T-helper 1 cell treated with Interleukin-12 subunit alpha and Interleukin-12 subunit beta and Interleukin-4 antibody, amounts not matched to agents 30 μg/mL and 1 μg/mL, for 36 hours (primary cell): ENCODE measurements around the gene PHLDA3.

Experiments
- H3K27ac Mint-ChIP-seq: one replicate; pipeline ENCODE4 v1.8.0; 2021; ENCODE audit warnings: mild to moderate bottlenecking, mixed read lengths
- H3K27me3 Mint-ChIP-seq: one replicate; pipeline ENCODE4 v1.8.0; 2021; ENCODE audit warnings: low read depth, mixed read lengths
- H3K36me3 Mint-ChIP-seq: one replicate; pipeline ENCODE4 v1.8.0; 2021; ENCODE audit warnings: low read depth, mixed read lengths
- H3K4me1 Mint-ChIP-seq: one replicate; pipeline ENCODE4 v1.8.0; 2021; ENCODE audit warnings: low read depth, mixed read lengths
- H3K4me3 Mint-ChIP-seq: one replicate; pipeline ENCODE4 v1.8.0; 2021; ENCODE audit warnings: mild to moderate bottlenecking, moderate library complexity, mixed read lengths
- H3K9me3 Mint-ChIP-seq: one replicate; pipeline ENCODE4 v1.8.0; 2021; ENCODE audit warnings: mixed read lengths

Gene PHLDA3

DNA sequence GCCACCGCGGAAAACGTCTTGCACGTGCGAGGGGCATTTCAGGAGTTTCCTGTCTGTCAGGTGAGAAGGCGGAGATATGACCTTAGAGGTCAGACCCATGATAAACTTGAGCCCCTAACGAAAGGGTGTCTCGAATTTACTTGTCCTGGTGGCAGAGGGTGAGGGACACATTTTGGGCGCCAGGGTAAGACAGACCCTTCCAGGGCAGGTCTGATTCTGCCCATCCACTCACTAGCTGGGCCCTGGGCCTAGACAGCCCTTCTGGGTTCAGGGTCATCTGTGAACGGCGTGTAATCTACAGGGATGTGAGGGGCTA is 38.3 kb upstream of the PHLDA3 start:
- Mint-ChIP-seq H3K4me3 (peak overlapping the region; percentile 78), H3K27me3 (no peaks in the 10 kb centered on the region), H3K36me3 (no peaks in the 10 kb centered on the region), H3K27ac (peak overlapping the region; percentile 87), H3K9me3 (no peaks in the 10 kb centered on the region), H3K4me1 (peaks cover 49% of the 10 kb centered on the region)

GRCh38 chr1:201506557-201507359 is 37.8 kb upstream of the PHLDA3 start, which contains the start of gene CSRP1:
CSRP1 (minus strand) TSS chr1:201507123; CDS start chr1:201496303, 10,820 bp downstream.
- Mint-ChIP-seq H3K4me1 (peaks cover 48% of the 10 kb centered on the region), H3K4me3 (peak within 1 kb of the TSS; percentile 90), H3K27me3 (no peaks in the 10 kb centered on the region), H3K36me3 (no peaks in the 10 kb centered on the region), H3K27ac (peak within 1 kb of the TSS; percentile 91), H3K9me3 (no peaks in the 10 kb centered on the region)

GRCh38 chr1:201506092-201506491 is 37.1 kb upstream of the PHLDA3 start:
- H3K4me1 Mint-ChIP-seq, result peaks cover 46% of the 10 kb centered on the region
- no peaks in the 10 kb centered on the region for H3K9me3 Mint-ChIP-seq
- H3K36me3 Mint-ChIP-seq, result no peaks in the 10 kb centered on the region
- H3K4me3 Mint-ChIP-seq, result peak overlapping the region; percentile 90
- no peaks in the 10 kb centered on the region for H3K27me3 Mint-ChIP-seq
- H3K27ac Mint-ChIP-seq, result peak overlapping the region; percentile 91

DNA sequence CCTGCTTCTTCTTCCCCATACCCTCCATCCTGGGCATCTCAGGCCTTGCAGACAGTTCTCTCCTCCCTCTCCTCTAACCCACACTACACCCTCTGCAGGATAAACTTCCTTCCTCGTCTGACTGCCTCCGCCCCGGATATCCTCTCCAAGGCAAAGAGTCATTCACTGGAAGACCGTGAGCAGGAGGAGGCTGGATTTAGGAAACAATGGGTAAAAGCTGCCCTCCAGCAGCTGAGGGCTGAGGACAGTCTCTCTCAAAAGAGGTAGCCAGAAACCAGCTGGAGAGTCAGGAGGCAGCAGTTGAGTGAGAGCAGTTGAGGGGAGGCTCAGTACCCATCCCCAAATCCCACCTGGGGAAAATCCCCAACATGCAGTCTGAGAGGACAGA is 36.5 kb upstream of the PHLDA3 start:
- Mint-ChIP-seq H3K27ac (peak overlapping the region; percentile 91), H3K36me3 (no peaks in the 10 kb centered on the region), H3K9me3 (no peaks in the 10 kb centered on the region), H3K4me1 (peaks cover 46% of the 10 kb centered on the region), H3K27me3 (no peaks in the 10 kb centered on the region), H3K4me3 (peak overlapping the region; percentile 90)

DNA sequence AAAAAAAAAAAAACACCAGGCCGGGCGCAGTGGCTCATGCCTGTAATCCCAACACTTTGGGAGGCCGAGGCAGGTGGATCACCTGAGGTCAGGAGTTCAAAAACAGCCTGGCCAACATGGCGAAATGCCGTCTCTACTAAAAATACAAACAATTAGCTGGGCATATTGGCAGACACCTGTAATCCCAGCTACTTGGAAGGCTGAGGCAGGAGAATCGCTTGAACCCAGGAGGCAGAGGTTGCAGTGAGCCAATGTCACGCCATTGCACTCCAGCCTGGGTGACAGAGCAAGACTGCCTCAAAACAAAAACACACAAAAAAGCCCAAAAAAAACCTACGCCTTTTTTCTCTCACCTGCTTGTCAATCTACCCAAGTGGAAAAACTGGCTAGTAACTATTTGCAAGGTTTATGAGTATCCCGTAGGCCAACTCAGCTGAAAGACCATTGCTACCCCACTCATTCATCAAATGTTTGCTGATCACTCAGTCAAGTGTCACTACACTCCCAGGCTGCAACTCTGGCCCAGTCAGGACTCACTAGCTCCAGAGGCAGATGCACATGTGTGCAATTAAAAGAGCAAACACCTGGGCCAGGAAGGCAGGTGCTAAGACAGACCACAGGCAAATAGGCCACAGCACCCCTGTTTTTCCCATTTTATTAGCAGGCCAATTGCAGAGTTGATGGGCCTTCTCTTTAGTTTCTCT is 36.0 kb upstream of the PHLDA3 start:
- peak overlapping the region; percentile 23 for H3K27ac Mint-ChIP-seq
- H3K9me3 Mint-ChIP-seq, result no peaks in the 10 kb centered on the region
- no peaks in the 10 kb centered on the region for H3K27me3 Mint-ChIP-seq
- peak overlapping the region; percentile 90 for H3K4me3 Mint-ChIP-seq
- H3K36me3 Mint-ChIP-seq, result no peaks in the 10 kb centered on the region
- H3K4me1 Mint-ChIP-seq, result peaks cover 44% of the 10 kb centered on the region

DNA sequence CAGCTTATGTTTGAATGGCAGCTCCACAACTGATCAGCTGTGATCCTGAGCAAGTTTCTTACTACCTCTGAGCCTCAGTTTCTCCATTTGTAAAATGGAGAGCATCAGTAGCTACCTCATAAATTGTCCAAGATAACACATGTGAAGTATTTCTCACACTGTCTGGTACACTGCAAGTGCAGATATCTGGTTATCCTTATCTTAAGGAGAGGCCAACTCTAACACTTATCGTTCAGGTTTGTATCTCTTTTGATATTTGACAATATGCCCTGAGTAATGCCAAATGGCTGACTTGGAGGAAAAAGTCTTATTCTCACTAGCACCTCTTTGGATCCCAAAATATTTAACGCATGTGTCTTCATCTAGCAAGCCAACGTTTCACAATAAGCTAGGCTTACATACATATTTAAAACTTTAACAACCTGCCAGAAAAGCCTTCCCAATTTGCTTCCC is 35.2 kb upstream of the PHLDA3 start:
- Mint-ChIP-seq H3K9me3 (no peaks in the 10 kb centered on the region), H3K27ac (no peak overlapping the region), H3K4me3 (no peak overlapping the region), H3K27me3 (no peaks in the 10 kb centered on the region), H3K4me1 (peaks cover 38% of the 10 kb centered on the region), H3K36me3 (no peaks in the 10 kb centered on the region)

GRCh38 chr1:201503397-201504176 is 34.6 kb upstream of the PHLDA3 start:
- no peaks in the 10 kb centered on the region for H3K36me3 Mint-ChIP-seq
- no peaks in the 10 kb centered on the region for H3K27me3 Mint-ChIP-seq
- no peak overlapping the region for H3K4me3 Mint-ChIP-seq
- H3K9me3 Mint-ChIP-seq, result no peaks in the 10 kb centered on the region
- H3K4me1 Mint-ChIP-seq, result peaks cover 36% of the 10 kb centered on the region
- H3K27ac Mint-ChIP-seq, result no peak overlapping the region

DNA sequence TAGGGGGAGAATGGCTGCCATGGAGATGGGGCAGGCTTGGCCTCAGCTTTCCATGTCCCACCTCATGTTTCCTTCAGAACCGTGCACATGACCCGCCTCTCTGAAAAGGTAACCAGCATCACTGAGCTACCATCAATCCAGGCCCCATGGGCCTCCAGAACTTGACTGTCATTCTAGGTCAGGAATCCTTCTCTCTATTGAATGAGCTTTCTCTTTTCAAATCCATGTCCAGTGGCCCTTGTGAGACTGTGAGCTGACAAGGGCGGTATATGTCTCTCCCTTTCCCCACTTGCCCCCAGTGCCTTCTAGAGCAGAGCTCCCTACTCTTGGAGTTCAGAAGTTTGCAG is 33.5 kb upstream of the PHLDA3 start:
- Mint-ChIP-seq H3K27ac (no peak overlapping the region), H3K9me3 (no peaks in the 10 kb centered on the region), H3K4me3 (no peak overlapping the region), H3K27me3 (no peaks in the 10 kb centered on the region), H3K4me1 (peaks cover 31% of the 10 kb centered on the region), H3K36me3 (no peaks in the 10 kb centered on the region)

- Mint-ChIP-seq H3K4me1 (peaks cover 28% of the 10 kb centered on the region), H3K27ac (no peak overlapping the region), H3K27me3 (no peaks in the 10 kb centered on the region), H3K9me3 (no peaks in the 10 kb centered on the region), H3K36me3 (no peaks in the 10 kb centered on the region), H3K4me3 (no peak overlapping the region)
These were observed 33.0 kb upstream of the PHLDA3 start for GRCh38 chr1:201501812-201502510.

DNA sequence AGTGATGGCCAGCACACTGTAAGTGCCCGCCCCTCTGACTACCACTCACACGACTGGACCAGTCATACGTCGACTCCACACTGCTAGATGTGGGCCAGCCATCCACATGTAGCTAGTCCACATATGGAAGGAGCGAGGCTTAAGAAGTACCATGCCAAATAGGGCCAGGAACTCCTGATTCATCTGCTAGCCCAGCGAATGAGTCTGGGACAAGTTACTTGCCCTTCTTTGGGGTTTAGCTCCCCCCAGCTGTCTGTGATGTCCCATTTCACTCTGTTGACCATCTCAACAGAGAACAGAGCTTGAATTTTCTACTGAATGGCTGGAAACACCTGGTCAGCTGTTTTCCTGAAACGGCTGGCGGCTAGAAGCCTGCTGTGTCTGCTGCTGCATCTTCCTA is 32.2 kb upstream of the PHLDA3 start:
- Mint-ChIP-seq H3K4me3 (no peak overlapping the region), H3K4me1 (peaks cover 25% of the 10 kb centered on the region), H3K27ac (no peak overlapping the region), H3K36me3 (peaks cover under 1% of the 10 kb centered on the region), H3K27me3 (no peaks in the 10 kb centered on the region), H3K9me3 (no peaks in the 10 kb centered on the region)

GRCh38 chr1:201500670-201501120 is 31.7 kb upstream of the PHLDA3 start:
- peaks cover 4% of the 10 kb centered on the region for H3K36me3 Mint-ChIP-seq
- H3K9me3 Mint-ChIP-seq, result no peaks in the 10 kb centered on the region
- no peak overlapping the region for H3K27ac Mint-ChIP-seq
- no peak overlapping the region for H3K4me3 Mint-ChIP-seq
- H3K4me1 Mint-ChIP-seq, result peaks cover 20% of the 10 kb centered on the region
- no peaks in the 10 kb centered on the region for H3K27me3 Mint-ChIP-seq

DNA sequence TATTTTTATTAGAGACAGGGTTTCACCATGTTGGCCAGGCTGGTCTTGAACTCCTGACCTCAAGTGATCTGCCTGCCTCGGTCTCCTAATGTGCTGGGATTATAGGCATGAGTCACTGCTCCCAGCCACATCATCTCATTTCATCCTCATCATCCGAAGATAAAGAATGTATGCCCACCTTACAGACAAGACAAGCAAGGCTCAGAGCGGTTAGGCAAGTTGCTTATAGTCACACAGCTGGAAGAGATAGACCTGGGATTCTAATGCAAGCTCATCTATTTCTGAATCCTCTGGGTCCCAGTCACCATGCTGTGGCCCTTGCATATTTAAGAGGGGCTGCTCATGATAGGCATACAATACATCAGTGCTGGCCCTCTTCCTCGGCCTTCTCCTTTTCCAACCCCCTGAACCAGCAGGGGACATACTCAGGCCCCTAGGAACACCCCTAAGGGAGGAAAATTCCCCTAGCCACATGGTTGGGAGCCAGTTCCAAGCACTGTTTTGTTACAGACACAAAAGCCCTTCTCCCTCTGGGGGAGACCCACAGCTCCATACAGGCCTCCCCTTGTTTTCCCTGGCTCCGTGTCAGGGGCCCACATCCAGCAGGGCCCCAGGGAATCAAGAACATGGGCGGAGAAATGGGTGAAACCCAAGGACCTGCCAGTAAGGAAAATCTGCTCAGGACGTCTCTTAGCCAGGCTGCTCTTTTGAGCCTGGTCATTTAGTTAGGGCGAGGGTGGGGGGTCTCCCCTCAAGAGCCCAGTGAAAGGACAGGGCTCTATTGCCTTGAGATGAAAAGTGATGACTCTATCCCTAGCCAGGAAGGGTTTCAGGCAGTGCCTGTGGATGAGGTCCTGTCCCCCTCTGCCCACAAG is 31.0 kb upstream of the PHLDA3 start:
- Mint-ChIP-seq H3K27me3 (no peaks in the 10 kb centered on the region), H3K4me1 (peaks cover 14% of the 10 kb centered on the region), H3K27ac (no peak overlapping the region), H3K36me3 (peaks cover 9% of the 10 kb centered on the region), H3K4me3 (no peak overlapping the region), H3K9me3 (no peaks in the 10 kb centered on the region)

- Mint-ChIP-seq H3K4me1 (peaks cover 11% of the 10 kb centered on the region), H3K27me3 (no peaks in the 10 kb centered on the region), H3K36me3 (peaks cover 16% of the 10 kb centered on the region), H3K27ac (no peak overlapping the region), H3K4me3 (no peak overlapping the region), H3K9me3 (no peaks in the 10 kb centered on the region)
These were observed 30.2 kb upstream of the PHLDA3 start for GRCh38 chr1:201499191-201499590.
